GM21360 (cell line): ENCODE data around the gene SMG6.
A peak's percentile ranks its signal among the peaks of the same experiment; 100 is the strongest.
"Not testable (repeated sequence)": the region's sequence is repeated elsewhere in the genome, so short reads cannot be mapped to it uniquely, and the experiment has no call there.

Experiments
- ATAC-seq: cut with Tn5 transposase; IDR thresholded peaks from one replicate; pipeline ENCODE4 v1.9.1; 2021; ENCODE audit warnings: mild to moderate bottlenecking, moderate library complexity; ENCODE audit not compliant: unreplicated experiment

The SMG6 gene

DNA sequence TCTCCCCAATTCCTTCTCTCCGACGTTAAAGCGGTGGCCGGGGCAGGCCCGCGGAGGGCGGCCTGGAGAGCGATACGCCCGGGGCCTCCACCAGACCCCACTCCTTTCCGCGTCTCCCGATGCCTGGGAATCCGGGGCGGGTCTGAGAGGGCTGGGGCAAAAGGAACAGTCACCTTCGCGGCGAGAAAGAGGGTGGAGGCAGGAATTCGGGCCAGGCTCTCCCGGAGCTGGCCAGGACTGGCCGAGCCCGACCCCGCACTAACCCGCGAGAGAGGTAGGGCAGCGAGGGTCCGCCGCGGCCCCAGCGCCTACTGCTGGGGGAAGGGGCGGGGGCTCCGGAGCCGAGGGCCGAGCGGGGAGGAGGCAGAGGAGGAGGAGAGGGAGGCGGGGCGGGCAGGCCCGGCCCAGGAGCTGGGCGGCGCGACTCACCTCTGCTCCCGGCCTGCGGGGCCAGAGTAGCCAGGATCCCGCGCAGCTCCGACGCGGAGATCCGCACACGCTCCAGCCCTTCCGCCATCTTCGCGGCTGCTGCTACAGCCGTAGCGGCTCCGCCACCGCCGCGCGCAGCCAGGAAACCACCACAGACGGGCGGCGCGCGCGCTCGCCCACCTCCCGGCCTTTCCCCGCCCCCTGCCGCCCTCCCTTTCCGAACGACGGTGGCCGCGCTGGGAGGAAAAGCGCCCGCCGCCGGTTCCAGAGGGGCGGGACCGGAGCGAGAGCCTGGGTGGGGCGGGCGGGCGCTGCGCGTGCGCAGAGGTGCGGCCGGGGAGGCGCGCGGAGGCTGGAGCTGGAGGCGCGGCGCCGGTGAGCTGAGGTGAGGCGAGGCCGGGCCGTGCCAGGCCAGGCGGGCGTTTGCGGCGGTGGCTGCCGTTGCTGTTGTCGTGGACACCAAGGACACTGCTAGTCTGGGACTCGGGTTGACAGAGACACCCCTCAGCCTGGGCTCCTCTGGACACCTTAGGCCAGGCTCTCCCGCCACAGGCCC, at the start of gene SMG6, which contains the start of gene SRR:
Gene SMG6 (minus strand): TSS at position 582 of the 985 bp plus-strand sequence. CDS start 65 bp downstream, at position 517.
Gene SRR (plus strand): TSS at position 747 of the 985 bp plus-strand sequence. CDS start 11,611 bp downstream, outside the sequence.
- ATAC-seq, result peak; percentile 74

- no peak for ATAC-seq
These were observed 47.7 kb upstream of the SMG6 start for GRCh38 chr17:2351269-2351668.

DNA sequence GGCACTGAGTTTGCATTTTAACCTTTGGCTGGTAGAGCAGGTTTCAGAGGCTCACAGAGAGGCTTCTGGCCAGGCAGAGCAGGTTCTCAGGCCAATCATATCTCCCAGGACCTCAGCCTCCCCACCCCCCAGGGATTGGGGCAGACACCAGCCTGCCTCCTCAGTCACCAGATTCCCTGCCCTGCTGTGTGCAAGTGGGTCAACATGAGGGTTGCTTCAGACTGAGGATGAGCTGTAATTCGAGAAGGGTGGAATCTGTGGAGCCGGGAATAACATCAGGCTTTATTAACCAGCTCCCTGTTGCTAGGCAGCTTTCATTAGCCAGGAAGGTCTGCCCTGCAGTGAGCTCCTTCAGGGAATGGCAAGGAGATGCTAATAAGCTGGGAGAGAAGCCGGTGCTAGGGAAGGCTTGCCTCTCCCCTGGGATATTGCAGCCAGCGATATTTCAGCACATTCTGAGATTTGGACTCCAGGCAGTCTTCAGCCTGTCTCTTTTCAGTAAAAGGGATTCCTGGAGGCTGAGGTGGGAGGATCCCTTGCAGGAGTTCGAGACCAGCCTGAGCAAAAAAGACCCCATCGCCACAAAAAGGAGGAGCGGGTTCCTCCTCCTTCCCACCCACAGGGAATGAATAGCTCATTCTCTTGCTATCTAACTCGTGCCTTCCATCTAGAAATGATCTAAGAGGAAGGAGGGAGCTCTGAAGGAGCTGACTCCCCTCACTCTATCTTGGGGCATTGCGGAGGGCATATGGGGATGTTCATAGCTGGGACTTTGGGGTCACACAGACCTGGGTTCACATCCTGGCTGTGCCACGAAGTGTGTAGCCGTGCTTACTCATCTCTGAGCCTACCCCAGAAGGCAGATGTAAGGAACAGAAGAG, 44.5 kb upstream of the SMG6 start:
- no peak for ATAC-seq

DNA sequence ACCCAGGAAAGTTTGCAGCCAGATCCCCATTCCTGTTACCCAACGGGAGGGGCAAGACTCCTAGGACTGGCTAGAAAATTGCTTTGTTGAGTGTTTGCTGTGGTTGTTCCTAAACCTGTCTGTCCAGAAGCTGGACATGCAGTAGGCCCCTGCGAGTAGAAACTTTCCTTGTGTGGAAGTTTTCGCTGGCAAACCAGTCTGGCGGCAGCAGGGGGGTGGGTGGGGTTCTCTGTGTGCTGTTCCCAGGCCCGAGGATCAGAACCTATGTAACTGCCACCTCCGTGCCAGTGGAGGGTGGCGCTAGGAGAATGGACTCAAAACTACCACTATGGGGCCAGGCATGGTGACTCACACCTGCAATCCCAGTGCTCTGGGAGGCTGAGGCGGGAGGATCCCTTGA, 42.9 kb upstream of the SMG6 start:
- no peak for ATAC-seq

DNA sequence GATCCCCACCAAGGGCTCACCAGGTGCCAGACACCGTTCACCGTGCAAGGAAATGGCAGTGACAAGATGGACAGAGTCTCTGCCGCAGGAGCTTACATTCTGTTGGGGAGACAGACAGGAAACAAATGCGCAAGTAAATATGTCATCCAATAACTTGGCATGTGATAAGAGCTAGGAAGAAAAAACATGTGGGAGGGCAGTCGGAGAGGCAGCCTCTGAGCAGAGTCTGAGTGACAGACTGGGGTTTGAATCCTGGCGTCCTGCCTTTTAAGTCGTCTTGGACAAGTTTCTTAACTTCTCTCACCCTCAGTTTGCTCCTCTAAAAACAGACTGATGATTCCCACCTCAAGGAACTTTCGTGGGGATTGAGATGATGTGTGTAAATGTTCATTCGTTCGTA, 40.9 kb upstream of the SMG6 start:
- ATAC-seq, result no peak

DNA sequence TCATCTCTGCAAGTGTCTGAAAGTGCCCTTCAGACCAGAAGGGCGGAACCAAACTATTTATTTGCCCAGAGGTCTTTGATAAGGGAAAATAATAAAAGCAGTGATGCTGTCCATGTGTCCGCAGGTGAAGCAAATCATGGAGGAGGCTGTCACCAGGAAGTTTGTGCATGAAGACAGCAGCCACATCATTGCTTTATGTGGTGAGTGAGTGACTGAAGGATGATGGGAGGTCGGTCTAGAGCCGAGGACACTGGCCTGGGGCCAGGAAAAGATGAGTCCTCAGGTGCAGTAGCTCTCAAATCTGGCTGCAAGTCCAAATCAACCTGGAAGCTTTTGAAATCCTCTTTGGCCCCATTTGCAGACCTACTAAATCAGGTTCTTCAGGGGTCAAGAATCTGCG, 39.8 kb upstream of the SMG6 start:
- ATAC-seq, result no peak

DNA sequence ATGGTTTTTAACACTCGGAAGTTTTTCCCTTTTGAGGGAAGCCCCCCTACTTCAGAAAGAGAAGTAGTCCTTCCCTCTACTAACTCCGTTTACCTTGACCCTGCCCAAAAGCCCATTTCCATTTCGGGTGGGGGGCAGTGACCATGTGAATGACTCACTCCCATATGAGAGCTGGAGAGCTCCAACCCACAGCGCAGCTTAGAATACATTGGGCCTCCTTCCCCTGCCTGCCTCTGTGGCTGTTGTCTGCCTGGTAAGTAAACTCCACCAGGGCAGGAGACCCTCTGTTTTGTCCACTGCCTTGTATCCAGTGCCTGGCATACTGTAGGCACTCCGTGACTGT, 34.7 kb upstream of the SMG6 start:
- no peak for ATAC-seq

- ATAC-seq, result peak; percentile 29
These were observed 34.1 kb upstream of the SMG6 start for GRCh38 chr17:2337544-2338314.

DNA sequence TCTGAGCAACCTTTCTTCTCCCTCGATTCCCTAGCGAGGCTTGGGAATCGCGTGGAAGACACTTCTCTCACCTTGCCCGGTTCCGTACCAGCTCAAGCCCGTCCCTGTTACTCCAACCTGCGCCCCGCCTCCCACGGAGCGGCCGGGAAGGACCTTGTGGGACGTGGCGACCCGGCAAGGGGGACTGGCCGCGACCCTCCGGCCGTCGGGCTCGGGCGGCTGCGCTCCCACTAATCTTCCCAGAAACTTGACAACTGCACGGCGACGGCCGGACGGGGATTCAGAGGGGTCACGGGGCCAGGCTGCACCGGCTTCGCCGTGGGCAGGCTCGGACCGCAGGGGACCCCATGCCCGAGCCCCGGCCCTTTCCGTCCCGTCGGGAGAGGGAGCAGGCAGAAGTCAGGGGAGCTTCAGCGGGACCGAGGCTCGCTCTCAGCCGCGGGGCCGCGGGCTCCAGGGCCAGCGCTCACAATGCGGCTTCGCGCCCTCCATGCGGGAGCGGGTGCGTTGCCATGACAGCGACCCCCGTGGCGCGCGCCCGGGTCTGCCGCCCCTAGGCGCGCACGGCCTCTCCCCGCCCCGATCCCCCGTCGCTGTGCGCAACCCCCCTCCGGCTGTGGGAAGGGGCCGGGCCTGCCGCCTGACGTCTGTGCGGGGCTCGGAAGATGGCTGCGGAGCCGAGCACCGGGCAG, 33.4 kb upstream of the SMG6 start, which contains the start of gene SGSM2:
Gene SGSM2 (plus strand): TSS at position 650 of the 692 bp plus-strand sequence. CDS start 188 bp downstream, outside the sequence.
- ATAC-seq, result peak; percentile 12

- peak; percentile 63 for ATAC-seq
These were observed 32.7 kb upstream of the SMG6 start, which contains the start of gene TSR1 for GRCh38 chr17:2336215-2336851. Gene TSR1 (minus strand): TSS chr17:2336457. CDS start chr17:2336427, 30 bp downstream.

DNA sequence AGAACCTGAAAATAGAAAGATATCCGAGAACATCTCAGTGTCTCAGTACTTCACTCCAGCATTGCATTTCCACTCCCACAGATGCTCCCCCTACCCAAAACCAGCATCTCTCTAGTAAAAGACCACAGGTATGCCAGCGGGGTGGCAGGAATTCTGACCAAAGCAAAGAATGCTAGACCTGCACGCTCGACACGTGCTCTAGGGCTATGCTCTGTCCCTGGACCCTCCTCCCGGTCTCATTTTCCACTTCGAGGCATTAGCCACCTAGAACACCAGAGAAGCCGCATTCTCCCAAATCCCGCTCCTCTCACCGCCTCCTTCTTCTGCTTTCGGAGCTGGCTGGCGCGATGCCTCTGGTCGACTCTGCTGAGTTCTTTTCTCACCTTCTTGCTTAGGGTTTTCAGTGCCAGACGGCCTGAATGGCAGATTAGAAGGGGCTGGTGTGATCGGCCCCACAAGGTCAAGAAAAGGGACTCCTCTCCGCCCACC, 32.2 kb upstream of the SMG6 start:
- ATAC-seq, result no peak

DNA sequence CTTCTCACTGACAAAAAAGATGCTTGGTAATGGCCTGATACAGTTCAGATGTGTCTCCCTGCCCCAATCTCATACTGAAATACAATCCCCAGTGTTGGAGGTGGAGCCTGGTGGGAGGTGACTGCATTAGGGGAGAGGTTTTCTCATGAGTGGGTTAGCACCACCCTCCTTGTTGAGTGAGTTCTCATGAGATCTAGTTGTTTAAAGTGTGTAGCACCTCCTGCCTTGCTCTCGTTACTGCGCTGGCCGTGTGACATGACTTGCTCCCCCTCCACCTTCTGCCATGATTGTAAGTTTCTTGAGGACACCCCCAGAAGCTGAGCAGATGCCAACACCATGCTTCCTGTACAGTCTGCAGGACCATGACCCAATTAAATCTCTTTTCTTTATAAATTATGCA, 27.7 kb upstream of the SMG6 start:
- no peak for ATAC-seq

DNA sequence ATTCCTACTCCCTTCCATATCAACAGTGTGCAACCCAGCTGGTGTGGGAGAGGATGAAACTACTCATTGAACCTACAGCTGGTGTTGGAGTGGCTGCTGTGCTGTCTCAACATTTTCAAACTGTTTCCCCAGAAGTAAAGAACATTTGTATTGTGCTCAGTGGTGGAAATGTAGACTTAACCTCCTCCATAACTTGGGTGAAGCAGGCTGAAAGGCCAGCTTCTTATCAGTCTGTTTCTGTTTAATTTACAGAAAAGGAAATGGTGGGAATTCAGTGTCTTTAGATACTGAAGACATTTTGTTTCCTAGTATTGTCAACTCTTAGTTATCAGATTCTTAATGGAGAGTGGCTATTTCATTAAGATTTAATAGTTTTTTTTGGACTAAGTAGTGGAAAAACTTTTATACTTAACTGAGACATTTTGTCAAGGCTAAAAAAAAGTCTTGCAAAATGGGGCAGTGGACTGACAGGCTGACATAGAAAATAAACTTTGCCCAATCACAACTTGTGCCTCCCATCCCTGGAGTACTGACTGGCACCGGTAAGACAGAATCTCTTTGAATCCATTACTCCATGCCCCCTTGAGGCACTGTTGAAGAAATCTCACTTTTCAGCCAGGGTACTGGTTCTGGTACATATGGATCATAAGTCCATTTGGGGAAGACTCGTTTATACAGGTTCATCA, 20.2 kb upstream of the SMG6 start:
- ATAC-seq, result no peak

GRCh38 chr17:2321399-2321798, 17.8 kb upstream of the SMG6 start:
- no peak for ATAC-seq

DNA sequence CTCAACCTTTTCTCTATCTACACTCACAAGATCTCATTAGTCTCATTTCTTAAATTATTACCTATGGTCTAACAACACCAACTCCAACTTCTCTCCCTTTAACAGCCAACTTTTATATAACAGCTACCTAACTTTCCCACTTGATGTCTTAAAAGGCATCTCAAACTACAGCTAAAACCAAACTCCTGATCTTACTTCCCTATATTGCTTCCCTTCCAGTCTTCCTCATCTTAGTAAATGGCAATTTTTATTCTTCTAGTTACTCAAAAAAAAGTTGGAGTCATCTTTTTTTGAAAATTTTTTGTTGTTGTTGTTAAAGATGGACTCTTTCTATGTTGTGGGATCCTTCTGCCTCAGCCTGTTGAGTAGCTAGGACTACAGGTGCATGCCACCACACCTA, 15.5 kb upstream of the SMG6 start:
- ATAC-seq, result no peak

GRCh38 chr17:2317796-2318195, 14.2 kb upstream of the SMG6 start:
- ATAC-seq, result no peak

GRCh38 chr17:2316916-2317205, 13.3 kb upstream of the SMG6 start:
- ATAC-seq, result not testable (repeated sequence)

GRCh38 chr17:2312736-2313135, 9.2 kb upstream of the SMG6 start:
- ATAC-seq, result no peak
